Measurements from ENCODE around the gene BTBD6.

Gene BTBD6

DNA sequence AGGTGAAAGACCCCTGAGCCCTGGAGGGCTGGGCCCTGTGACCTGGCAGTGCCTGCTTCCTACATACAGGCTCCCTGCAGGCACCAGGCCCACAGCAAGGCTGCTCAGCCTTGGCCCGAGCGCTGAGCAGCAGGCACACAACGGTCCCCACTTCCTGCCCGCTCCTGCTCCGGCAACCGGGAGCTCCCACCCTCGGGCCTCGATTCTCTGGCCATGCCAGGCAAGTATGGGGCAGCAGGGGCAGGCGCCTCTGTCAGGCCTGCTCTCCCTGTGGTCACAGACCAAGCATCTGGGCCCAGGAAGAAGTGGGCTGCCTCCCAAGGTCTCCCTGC is 36.6 kb upstream of the BTBD6 start:
- DNase-seq: no peak

DNA sequence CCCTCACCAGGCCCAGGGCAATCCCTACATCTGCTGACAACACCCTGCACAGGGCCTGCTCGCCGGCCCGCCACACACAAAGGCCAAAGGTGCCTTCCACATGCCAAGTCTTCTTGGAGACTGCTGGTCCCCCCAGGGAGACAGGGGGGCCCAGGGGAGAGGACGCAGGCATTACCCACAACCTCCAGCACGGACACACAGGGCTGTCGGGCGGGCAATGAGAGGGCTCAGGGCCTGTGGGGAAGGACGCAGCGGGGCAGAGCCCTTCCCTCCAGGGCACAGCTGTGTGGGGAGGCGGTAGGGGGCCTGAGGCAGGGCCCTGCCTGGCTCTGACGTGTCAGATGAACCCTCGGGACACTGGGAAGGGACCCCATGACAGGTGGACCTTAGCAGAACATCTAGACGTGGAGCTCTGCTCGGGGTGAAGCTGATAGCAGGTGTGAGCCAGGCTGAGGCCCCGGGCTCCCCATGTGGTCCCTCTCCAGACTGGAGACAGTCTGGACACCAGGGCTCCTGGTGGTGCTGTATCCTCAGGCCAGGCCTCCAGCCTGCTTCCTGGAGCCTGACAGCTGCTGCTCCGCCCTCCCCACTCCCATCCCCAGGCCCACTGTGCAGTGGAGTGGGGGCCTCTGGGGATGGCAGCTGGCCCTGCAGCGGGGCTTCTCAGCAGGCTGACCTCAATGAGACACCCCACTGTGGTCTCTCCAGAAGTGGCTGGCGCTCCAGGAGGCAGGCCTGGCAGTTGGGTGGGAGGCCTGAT is 35.6 kb upstream of the BTBD6 start:
- no peak for DNase-seq

DNA sequence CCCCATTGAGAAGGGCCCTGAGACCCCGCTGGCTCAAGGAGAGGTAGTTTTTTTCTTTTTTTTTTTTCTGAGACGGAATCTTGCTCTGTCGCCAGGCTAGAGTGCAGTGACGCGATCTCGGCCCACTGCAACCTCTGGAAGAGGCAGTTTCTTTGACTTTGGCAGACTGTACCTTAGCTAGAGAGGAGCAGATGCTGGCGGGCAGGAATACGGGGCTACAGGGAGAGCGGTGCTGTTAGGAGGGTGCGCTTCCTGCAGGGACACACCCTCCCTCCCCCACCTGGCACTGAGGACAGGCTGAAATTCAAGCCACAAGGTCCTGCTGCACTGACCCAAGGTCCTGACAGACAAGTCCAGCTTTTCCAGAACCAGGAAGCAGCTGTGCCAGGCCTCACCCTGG is 35.0 kb upstream of the BTBD6 start:
- no peak for DNase-seq

DNA sequence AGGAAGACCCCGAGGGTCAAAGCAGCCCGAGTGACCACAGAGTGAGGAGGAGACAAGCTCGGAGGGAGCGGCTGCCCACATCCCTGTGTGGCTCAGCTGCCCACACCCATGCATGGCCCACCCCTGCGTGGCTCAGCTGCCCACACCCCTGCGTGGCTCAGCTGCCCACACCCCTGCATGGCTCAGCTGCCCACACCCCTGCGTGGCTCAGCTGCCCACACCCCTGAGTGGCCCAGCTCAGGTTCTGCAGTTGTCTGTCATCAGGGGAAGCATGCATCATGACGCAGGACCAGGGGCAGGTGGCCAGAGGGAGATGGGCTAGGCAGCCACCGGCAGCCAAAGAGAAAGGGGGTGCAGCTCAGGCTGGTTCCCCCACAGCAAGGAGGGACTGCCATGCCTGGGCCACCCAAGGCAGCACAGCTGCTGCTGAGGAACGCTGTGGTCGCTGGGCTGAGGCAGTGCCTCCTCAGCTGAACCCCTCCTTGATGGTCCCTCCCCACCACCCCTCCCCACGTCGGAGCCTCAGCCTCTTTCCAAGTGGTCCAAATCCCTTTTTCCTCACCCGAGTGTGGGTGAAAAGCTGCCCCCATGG is 33.9 kb upstream of the BTBD6 start:
- DNase-seq: no peak

DNA sequence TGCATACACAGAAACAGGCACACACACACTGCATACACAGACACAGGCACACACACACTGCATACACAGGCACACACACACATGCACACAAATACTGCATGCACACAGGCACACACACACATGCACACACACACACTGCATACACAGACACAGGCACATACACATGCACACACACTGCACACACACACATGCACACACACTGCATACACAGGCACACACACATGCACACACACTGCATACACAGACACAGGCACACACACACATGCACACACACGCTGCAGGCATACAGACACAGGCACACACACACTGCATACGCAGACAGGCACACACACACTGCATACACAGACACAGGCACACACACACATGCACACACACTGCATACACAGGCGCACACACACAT is 32.7 kb upstream of the BTBD6 start:
- no peak for DNase-seq

DNA sequence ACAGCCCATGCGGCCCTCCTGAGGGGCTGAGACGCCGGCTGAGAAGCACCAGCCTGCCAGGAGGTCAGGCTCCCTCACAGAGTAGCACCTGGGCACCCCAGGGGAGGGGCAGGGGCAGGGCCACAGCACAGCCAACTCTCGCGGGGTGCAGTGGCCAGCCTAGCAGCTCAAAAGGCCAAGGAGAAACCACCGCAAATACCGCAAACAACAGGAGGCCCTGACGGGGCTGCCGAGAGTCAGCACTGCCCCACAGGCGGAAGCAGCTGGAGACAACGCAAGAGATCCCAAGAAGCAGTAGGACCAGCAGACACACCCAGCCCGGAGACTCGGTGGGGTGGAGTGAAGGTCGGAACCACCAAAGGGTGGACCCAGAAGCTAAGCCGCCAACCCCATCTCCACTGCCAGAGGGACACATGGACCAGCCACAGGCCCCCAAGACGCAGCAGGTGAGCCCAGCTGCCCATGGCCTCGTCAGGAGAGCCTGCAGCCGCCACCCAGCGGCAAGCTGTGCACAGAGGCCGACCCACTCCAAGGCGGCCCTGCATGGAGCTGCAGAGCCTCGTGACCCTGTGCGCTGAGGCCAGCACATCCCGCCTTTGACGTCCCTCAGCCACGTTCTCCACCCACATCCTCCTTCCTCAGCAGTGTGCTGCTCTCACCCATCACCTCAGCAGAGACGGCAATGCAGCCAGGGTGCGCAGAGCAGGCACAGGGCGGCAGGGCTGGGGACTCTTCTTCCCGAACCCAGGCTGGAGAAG is 31.7 kb upstream of the BTBD6 start:
- no peak for DNase-seq

DNA sequence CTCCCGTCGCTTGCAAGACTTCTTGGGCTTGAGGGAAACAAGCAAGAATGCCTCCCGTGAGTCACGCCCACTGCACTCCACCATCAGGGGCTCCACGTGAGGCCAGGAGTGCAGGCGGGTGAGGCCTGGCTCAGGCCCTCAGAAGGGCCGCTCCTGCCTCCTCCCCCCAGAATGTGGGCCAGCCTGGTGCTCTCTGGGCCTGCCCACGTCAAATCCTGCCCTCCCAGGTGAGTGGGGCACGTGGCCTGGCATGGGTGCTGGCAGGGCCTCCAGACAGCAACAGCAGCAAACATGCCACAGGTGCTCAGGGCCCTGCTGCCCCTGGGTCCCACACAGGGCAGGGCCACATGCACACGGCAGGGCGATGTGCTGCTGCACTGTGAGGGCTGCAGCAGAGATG is 30.6 kb upstream of the BTBD6 start:
- no peak for DNase-seq

DNA sequence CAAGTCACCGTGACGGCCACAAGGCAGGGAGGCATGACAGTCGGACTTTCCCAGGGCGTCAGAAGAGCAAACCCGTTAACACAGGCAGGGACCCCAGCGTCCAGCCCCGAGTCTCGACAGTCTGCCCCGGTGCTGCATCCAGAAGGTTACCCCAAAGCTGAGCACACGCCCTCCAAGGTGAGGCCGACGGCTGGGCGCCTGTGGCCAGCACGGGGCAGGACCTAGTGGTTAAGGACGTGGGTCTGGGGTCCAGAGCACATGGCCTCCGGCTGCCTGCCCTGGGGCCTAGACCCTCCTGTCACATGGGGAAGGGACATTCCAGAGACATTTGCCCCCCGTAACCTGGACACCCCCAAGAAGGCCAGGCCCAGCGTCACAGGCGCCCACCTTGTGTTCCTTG is 29.7 kb upstream of the BTBD6 start:
- no peak for DNase-seq

DNA sequence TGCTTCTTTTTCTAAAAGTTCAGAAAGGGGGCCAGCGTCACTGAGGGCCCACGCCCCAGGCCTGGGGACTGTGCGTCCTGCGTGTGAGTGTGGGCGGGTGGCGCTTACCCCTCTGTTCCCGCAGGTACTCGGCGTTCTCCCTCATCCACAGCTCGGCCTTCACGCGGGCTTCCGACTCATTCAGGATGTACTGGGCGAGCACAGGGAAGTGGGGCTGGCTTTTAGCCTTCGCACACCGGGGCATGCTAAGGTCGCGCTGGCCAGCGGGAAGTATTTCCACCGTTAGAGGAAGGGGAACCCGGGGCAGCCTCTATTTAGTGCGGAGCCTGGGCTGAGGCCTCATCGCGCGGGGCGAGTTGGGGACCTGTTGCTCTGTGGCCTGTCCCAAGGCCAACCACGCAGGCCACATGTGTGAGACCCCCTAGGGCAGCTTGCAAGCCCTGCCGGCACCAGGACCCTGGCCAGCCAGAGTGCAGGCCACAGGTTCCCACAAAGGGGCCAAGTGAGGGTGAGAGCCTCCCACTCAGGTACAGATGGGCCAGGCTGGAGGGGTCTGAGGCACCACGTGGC is 29.2 kb upstream of the BTBD6 start:
- no peak for DNase-seq

DNA sequence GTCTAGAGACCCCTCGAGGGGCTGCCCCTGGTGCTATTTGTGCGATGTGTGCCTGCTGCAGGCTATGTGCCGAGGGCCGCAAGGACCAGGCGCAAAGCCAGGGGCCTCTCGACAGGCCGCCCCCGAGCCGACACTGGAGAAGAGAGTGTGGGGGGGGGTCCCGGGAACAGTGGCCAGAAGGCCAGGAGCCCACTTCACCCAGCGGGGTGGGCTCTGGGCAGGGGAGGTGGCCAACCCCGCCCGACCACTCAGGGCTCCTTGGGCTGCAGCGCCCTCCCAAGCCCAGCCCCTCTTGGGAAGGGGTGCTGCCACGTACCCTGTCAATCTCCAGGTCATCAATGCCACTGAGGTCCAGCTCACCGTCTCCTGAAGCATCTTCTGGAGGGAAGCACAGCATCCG is 28.6 kb upstream of the BTBD6 start:
- no peak for DNase-seq

DNA sequence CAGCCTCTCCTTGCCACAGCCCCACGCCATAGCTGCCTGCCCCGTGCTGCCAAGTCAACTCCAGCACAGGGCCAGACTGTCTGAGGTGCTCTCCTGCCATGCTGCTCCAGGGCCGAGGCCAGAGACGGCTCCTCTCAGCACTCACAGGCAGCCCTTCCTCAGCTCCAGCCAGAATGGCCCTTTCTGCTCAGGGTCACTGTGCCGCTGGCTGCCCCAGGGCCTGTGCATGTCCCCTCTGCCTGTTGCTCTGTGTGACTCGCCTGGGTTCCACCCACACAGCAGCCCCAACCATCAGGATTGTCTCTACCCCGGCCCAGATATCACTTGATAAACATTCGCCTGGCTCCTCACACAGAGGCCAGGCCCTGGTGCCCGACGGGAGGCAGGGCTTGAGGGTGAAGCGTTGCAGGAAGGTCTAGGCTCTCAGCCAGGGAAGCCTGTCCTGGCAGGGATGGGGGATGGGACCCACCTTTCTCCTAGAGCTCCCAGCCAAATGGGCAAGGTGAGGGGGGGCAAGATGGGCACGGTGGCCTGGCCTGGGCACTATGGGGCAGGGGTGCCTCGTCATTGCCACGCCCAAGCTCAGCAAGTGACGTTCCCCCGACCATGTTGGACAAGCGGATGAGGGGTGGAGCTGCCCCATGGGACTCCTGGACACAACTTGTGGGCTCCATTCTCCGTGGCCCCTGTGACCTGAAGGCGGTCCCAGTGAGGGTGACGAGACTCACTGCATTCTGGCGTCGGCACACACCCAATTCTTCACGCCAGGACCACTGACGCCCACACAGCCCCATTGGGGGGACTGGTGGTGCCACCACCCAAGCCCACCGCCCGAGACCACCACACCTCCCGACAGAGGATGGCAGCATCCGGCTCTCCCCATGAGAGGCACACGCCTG is 27.4 kb upstream of the BTBD6 start:
- no peak for DNase-seq

DNA sequence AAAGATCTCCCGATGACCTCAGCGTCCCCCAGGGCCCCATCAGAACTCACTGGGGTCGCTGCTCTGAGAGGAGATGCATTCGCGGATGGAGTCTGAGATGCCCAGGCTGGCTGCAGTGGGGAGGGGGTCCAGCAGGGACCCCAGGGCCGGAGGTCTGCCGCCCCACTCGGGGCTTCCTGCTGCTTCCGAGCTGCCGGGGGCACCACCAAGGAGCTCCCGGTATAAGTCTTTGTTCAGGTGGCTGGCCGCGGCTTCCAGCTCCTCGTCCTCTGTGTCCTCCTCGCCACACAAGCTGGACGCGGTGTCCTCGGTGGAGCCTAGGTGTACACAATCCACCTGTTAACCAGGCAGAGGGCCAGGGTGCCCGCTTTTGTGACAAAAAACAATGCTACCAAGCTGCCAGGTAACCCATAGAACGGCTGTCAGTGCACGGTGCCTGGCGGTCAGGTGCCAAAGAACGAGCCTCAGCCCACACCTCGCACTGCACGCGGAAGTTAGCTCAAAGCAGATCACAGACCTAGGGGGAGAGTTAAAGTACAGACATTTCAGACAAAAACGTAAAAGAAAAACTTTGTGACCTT is 26.6 kb upstream of the BTBD6 start:
- no peak for DNase-seq

DNA sequence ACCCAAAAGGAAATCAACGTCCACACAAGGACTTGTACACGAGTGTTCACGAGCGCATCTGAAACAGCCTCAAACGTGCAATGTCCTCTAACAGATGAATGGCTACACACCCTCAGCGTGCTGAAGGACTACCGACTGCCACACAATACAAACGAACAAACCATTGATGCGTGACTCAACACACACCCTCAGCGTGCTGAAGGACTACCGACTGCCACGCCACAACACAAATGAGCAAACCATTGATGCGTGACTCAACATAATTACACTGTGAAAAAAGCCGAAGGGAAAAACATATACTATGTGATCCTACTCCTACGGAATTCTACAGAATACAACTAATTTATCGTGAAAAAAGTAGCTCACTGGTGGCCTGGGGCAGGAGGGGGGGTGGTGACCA is 25.1 kb upstream of the BTBD6 start:
- no peak for DNase-seq

DNA sequence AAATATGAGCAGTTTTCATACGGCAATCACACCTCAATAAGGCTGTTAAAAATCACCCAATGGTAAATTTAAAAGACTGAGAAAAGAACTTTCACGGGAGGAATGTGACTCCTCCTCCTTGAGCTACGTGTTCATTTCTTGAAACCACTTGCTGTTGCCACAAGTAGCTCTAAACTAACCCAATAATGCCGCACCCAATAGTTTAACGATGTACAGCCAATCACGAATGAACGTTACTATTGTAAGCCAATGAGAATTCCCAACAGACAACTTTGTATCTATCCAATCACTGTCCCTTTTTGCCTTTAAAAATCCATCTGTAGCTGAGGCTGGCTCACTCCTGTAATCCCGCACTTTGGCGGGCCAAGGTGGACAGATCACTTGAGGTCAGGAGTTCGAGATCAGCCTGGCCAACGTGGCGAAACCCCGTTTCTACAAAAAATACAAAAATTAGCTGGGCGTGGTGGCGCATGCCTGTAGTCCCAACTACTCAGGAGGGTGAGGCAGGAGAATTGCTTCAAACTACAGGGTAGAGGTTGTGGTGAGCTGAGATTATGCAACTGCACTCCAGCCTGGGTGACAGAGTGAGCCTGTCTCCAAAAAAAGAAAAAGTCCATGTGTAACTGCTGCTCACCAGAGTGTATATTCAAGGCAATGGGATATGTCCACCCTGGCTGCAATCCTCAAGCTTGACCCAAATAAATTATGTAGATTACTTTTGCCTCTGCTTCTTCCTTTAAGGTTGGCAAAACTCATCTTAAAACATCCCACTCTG is 24.4 kb upstream of the BTBD6 start:
- DNase-seq: no peak

DNA sequence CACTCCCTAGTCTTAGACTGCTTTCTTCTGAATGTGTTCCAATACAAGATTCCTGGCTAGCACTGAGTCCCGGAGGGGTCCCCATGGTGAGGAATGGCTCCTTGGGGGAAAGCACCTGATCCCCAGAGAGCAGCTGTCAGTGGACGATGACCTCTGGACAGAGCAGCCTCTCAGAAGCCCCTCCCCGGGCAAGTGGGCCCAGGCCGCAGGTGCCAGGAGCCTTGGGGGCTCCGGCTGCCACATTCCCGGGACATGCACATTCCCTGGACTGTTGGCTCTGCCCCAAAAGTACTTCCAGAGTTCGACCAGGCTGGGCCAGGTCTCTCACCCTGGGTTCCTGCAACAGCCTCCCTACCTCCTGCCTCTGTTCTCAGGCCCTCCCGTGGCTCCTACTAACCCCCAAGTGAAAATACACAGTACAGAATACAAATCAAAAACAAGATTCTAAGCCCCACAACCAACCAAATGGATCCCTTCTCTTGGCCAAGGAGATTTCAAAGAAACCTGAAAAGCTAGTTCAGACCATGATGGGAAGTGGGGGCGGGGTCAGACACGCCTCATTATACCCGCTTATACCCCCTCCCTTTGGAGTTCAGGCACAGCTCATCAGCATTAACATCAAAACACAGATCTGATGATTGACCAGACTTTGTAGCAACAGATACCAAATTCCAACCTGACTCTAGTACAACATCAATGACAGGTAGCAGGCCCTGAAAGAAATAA is 23.3 kb upstream of the BTBD6 start:
- DNase-seq: no peak

DNA sequence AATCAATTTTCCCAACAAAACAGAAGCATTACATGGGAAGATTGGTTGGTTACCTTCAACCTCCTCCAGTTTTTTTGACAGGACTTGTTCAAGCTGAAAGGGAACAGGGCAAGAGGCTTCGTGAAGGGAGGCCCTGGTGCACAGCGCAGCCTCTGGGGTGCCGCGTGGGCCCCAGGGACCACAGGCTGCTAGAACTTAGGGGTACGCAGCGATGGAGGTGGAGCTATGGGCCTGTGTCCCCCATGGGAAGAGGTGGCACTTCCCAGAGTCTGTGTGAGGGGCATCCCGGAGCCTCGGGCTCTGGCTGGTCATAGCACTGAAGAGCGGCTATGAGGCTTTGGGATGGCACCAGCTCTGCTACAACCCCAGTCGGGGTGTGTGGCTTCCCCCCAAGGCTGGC is 22.1 kb upstream of the BTBD6 start:
- no peak for DNase-seq

DNA sequence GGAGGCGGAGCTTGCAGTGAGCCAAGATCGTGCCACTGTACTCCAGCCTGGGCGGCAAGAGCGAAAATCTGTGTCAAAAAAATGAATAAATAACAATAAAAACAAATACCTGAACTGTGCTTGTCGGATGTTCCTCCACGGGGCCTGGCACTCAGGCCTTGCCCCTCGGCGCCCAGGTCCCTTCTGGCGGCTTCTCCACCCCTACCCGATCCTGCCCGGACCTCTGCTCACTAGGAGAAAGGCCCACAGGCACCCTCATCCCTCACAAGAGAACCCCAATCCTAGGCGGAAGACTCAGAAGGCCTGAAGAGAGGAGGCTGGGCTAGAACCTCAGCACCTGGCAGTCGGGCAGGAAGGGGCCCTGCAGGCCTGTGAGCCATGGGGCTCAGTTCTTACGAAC is 21.0 kb upstream of the BTBD6 start:
- DNase-seq: no peak

DNA sequence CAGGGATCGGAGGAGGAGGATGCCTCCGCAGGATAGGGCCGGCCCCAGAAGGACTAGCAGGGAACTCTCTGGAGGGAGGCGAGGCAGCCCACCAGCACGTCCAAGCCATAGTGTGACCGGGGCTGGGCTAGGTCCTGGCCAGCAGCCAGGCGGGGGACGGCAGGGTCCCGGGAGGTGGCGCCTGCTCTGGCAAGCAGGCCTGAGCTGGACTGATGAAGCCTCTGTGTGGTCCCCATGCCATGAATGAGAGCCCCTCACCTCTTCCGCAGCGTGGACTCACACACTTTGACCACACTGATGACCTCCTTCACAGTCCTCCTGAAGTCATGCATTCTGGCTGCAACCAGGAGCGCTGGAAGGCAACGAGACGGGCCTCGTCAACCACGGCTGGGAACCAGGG is 19.8 kb upstream of the BTBD6 start:
- no peak for DNase-seq

DNA sequence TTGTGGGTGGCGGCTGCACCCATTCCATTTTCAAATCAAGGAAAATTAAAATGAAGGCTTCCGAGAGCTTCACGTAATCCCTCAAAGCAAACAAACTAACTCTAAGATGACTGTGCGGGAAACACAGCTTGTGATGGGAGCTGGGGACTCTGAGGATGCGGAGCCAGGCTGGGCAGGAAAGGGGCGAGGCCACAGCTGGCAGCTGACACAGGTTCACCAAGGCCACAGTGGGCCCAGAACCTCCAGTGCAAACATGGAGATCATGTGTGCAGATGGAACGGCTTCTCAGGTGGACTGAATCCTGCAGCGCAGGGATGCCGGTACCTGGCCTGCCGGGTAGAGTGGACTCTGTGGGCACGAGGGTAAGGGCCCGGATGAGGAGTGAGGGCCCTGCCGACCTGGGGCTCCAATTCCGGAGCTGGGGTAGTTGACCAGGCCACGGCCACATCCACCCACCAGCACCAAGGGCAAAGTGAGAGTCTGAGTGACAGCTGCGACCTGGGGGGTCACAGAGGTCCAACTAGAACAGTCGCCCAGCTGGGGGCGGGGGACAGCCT is 19.2 kb upstream of the BTBD6 start:
- no peak for DNase-seq

DNA sequence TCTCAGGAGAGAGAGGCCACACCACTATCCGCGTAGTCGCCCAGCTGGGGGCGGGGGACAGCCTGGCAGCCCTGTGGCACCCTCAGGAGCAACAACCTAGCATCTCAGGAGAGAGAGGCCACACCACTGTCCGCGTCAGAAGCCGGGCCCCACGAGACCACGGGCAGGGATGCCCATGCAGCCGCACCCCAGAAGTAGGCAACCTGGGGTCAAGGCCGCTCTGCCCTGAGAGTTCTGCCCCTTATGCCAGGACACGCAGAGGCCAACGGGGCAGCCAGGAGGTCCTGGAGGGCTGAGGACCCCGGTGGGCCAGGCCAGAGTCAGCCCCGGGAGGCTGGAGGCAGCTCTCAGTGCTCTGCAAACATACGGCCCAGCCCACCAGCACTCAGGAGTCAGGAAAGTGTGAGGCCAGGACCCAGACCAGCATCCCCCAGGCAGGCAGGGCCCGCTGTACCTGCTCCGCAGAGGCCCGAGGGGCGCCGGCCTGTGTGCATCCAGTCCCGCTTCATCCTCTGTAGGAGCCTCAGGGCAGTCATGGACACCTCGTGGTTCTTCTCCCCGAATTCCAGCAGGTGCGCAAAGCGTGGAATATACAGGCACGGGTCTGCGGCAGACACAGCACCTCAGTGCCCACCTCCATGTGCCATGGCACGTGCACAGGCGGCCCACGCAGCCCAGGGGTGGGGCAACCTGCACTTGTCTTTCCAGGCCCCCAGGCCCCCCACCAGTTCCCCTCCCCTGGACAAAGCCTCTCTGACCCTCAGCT is 7.3 kb upstream of the BTBD6 start:
- no peak for DNase-seq

Data from fibroblast of skin of right quadriceps (primary cell).